ENCODE results near the gene REEP2. TPM values are rescaled to one million over a fixed set of nuclear protein-coding genes. Genes with fewer than 3 reads are reported as not detected.

Gene REEP2
- total and polyA plus RNA-seq, 9 donors: 3.5 to 11.4 (median 5.7) TPM

DNA sequence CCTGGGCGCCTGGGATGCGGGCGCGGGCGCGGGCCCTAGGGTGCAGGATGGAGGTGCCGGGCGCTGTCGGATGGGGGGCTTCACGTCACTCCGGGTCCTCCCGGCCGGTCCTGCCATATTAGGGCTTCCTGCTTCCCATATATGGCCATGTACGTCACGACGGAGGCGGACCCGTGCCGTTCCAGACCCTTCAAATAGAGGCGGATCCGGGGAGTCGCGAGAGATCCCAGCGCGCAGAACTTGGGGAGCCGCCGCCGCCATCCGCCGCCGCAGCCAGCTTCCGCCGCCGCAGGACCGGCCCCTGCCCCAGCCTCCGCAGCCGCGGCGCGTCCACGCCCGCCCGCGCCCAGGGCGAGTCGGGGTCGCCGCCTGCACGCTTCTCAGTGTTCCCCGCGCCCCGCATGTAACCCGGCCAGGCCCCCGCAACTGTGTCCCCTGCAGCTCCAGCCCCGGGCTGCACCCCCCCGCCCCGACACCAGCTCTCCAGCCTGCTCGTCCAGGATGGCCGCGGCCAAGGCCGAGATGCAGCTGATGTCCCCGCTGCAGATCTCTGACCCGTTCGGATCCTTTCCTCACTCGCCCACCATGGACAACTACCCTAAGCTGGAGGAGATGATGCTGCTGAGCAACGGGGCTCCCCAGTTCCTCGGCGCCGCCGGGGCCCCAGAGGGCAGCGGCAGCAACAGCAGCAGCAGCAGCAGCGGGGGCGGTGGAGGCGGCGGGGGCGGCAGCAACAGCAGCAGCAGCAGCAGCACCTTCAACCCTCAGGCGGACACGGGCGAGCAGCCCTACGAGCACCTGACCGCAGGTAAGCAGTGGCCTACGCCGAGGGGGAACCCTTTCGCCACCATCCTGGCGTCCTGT lies 26.6 kb downstream of the REEP2 start, which contains the start of gene EGR1:
Gene EGR1 (plus strand): TSS at position 219 of the 864 bp plus-strand sequence. CDS start 283 bp downstream, at position 502.
- no peak for TF ChIP-seq EP300 (IDR thresholded peaks at IDR 0.05)
- peak; percentile 99 for TF ChIP-seq POLR2A (IDR thresholded peaks at IDR 0.05)
- TF ChIP-seq, protein P1, sequence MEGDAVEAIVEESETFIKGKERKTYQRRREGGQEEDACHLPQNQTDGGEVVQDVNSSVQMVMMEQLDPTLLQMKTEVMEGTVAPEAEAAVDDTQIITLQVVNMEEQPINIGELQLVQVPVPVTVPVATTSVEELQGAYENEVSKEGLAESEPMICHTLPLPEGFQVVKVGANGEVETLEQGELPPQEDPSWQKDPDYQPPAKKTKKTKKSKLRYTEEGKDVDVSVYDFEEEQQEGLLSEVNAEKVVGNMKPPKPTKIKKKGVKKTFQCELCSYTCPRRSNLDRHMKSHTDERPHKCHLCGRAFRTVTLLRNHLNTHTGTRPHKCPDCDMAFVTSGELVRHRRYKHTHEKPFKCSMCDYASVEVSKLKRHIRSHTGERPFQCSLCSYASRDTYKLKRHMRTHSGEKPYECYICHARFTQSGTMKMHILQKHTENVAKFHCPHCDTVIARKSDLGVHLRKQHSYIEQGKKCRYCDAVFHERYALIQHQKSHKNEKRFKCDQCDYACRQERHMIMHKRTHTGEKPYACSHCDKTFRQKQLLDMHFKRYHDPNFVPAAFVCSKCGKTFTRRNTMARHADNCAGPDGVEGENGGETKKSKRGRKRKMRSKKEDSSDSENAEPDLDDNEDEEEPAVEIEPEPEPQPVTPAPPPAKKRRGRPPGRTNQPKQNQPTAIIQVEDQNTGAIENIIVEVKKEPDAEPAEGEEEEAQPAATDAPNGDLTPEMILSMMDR (IDR thresholded peaks at IDR 0.05): peak in 1 of 3 donors; percentile 15
- intact Hi-C loops (cut with DNase I): loop anchor here in 1 of 4 donors (10.0 kb wide), 1 partner anchor 799 kb away; no protein-coding TSS in a partner anchor
- Histone ChIP-seq H3K9me3 (no peaks in the 10 kb centered on the region), H3K27me3 (no peaks in the 10 kb centered on the region), H3K27ac (peak within 1 kb of the TSS; percentile 93 to 95), H3K4me3 (peak within 1 kb of the TSS; percentile 50), H3K4me1 (ENCODE audit: insufficient read depth) (peaks cover 19% of the 10 kb centered on the region), H3K36me3 (no peaks in the 10 kb centered on the region)
- peak; percentile 95 to 98 (median 96) for DNase-seq
- 0 to 1% (median 1%) methylated on average over 68 to 85 of the region's 85 CpGs for WGBS, 3 donors

DNA sequence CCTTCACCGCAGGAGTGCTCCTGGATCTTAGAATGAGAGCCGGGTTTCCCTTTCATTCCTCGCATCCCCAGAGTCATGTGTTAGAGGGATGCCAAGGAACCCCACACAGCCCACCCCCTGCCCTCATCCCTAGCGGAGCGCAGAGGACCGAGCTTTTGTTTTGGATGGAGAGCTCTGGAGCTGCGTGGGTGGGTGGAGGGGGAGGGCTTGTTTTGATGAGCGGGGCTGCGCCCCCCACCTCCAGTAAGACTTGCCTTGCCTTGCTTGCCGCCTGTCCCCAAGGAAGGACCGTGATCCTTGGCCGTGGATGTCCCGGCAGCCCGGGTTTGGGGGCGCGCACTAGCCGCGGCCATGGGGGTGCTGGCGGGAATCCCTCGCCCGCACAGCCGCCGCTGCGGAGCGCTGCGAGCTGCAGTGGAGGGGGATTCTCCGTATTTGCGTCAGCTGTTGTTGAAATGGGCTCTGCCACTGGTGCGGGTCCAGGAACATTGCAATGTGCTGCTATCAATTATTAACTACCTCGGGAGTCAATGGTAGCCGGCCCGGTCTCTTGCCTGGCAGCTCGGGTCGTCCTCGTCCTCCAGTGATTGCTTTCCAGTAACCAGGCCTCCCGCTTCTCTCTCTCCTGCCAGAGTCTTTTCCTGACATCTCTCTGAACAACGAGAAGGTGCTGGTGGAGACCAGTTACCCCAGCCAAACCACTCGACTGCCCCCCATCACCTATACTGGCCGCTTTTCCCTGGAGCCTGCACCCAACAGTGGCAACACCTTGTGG lies 27.5 kb downstream of the REEP2 start:
- intact Hi-C loops (cut with DNase I): loop anchor here in 1 of 4 donors (10.0 kb wide), 1 partner anchor 798 kb away; no protein-coding TSS in a partner anchor
- 5 to 21% (median 6%) methylated on average over 16 to 39 of the region's 39 CpGs for WGBS, 3 donors
- H3K27ac ChIP-seq: peak overlapping the region in 1 of 2 donors; percentile 28
- H3K9me3 ChIP-seq: no peaks in the 10 kb centered on the region
- peak overlapping the region; percentile 50 for H3K4me3 ChIP-seq
- peaks cover 19% of the 10 kb centered on the region for H3K4me1 ChIP-seq (ENCODE audit: insufficient read depth)
- H3K36me3 ChIP-seq: no peaks in the 10 kb centered on the region
- DNase-seq: peak in 3 of 5 donors; percentile 55 to 63 (median 59)
- no peak for TF ChIP-seq EP300 (IDR thresholded peaks at IDR 0.05)
- TF ChIP-seq, protein P1 (IDR thresholded peaks at IDR 0.05): no peak
- no peaks in the 10 kb centered on the region for H3K27me3 ChIP-seq

DNA sequence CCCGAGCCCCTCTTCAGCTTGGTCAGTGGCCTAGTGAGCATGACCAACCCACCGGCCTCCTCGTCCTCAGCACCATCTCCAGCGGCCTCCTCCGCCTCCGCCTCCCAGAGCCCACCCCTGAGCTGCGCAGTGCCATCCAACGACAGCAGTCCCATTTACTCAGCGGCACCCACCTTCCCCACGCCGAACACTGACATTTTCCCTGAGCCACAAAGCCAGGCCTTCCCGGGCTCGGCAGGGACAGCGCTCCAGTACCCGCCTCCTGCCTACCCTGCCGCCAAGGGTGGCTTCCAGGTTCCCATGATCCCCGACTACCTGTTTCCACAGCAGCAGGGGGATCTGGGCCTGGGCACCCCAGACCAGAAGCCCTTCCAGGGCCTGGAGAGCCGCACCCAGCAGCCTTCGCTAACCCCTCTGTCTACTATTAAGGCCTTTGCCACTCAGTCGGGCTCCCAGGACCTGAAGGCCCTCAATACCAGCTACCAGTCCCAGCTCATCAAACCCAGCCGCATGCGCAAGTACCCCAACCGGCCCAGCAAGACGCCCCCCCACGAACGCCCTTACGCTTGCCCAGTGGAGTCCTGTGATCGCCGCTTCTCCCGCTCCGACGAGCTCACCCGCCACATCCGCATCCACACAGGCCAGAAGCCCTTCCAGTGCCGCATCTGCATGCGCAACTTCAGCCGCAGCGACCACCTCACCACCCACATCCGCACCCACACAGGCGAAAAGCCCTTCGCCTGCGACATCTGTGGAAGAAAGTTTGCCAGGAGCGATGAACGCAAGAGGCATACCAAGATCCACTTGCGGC lies 28.2 kb downstream of the REEP2 start:
- TF ChIP-seq, protein P1 (IDR thresholded peaks at IDR 0.05): no peak
- no peak for TF ChIP-seq EP300 (IDR thresholded peaks at IDR 0.05)
- no peak for TF ChIP-seq POLR2A (IDR thresholded peaks at IDR 0.05)
- WGBS, 3 donors: 90 to 93% (median 92%) methylated on average over 45 of the region's 45 CpGs
- Histone ChIP-seq H3K9me3 (no peaks in the 10 kb centered on the region), H3K36me3 (no peaks in the 10 kb centered on the region), H3K4me3 (peak overlapping the region; percentile 50), H3K27me3 (no peaks in the 10 kb centered on the region), H3K27ac (peak overlapping the region in 1 of 2 donors; percentile 28), H3K4me1 (ENCODE audit: insufficient read depth) (peaks cover 19% of the 10 kb centered on the region)
- DNase-seq: peak in 4 of 5 donors; percentile 37 to 63 (median 52)
- intact Hi-C loops (cut with DNase I): loop anchor here in 1 of 4 donors (10.0 kb wide), 1 partner anchor 798 kb away; no protein-coding TSS in a partner anchor
